HepG2 (cell line): ENCODE measurements around the gene AKAP14. TPM values are rescaled to one million over a fixed set of nuclear protein-coding genes. Genes with fewer than 3 reads are reported as not detected.
A peak's percentile ranks its signal among the peaks of the same experiment; 100 is the strongest.

ENCODE experiments used
- ARID2 ChIP-seq: sonication (generic); formaldehyde crosslinking; IDR thresholded peaks from 2 replicates; pipeline ENCODE4 v1.8.1; 2022; ENCODE audit warnings: mild to moderate bottlenecking, missing genetic modification reagents, borderline replicate concordance
- ARID5B ChIP-seq: IDR thresholded peaks from 2 replicates; pipeline ENCODE4 v1.4.0; 2020; ENCODE audit warnings: mild to moderate bottlenecking, missing genetic modification reagents
- CC2D1A ChIP-seq: sonication (generic); formaldehyde crosslinking; IDR thresholded peaks from 2 replicates; pipeline ENCODE4 v1.8.1; 2023; ENCODE audit warnings: mild to moderate bottlenecking, missing genetic modification reagents
- KAT8 ChIP-seq: IDR thresholded peaks from 2 replicates; pipeline ENCODE4 v1.6.1; 2016; ENCODE audit warnings: missing genetic modification reagents, missing compliant biosample characterization
- PCBP1 ChIP-seq: fragments of 200-400 bp; formaldehyde crosslinking; IDR thresholded peaks from 2 replicates; pipeline ENCODE4 v1.6.1; 2017; ENCODE audit warnings: mild to moderate bottlenecking, low read depth, low read length, borderline replicate concordance
- SCMH1 ChIP-seq: sonication (generic); formaldehyde crosslinking; IDR thresholded peaks from 2 replicates; pipeline ENCODE4 v1.9.0; 2021; ENCODE audit warnings: missing genetic modification reagents, mild to moderate bottlenecking, borderline replicate concordance
- SNAPC4 ChIP-seq: sonication (generic); formaldehyde crosslinking; IDR thresholded peaks from 2 replicates; pipeline ENCODE4 v1.4.0; 2020; ENCODE audit warnings: mild to moderate bottlenecking, missing genetic modification reagents
- SUZ12 ChIP-seq: fragments of 150-350 bp; IDR thresholded peaks from 2 replicates; pipeline ENCODE4 v1.6.1; 2014; ENCODE audit warnings: low read depth, low read length
- ZC3H13 ChIP-seq: sonication (generic); formaldehyde crosslinking; IDR thresholded peaks from 2 replicates; pipeline ENCODE4 v1.8.1; 2023; ENCODE audit warnings: mild to moderate bottlenecking, missing genetic modification reagents, moderate library complexity
- ZKSCAN8 ChIP-seq: IDR thresholded peaks from 2 replicates; pipeline ENCODE4 v1.6.1; 2016; ENCODE audit warnings: borderline replicate concordance, missing genetic modification reagents, missing compliant biosample characterization
- ZNF264 ChIP-seq: sonication (generic); formaldehyde crosslinking; IDR thresholded peaks from 2 replicates; pipeline ENCODE4 v1.4.0; 2020; ENCODE audit warnings: missing genetic modification reagents
- ZNF430 ChIP-seq: sonication (generic); formaldehyde crosslinking; IDR thresholded peaks from 2 replicates; pipeline ENCODE4 v1.9.0; 2021; ENCODE audit warnings: mild to moderate bottlenecking, missing genetic modification reagents
- ZNF503 ChIP-seq: sonication (generic); formaldehyde crosslinking; IDR thresholded peaks from 2 replicates; pipeline ENCODE4 v1.4.0; 2020; ENCODE audit warnings: missing genetic modification reagents
- ZNF543 ChIP-seq: sonication (generic); formaldehyde crosslinking; IDR thresholded peaks from 2 replicates; pipeline ENCODE4 v1.4.0; 2020; ENCODE audit warnings: mild to moderate bottlenecking, missing genetic modification reagents
- polyA plus RNA-seq, 8 experiments: library from polyadenylated mRNA; depleted of rRNA in 3 of 8; stranded (reverse) in 7 of 8; unstranded in 1 of 8; fragments of >200 nt; fragmentation: Illumina TruSeq in 4 of 8; extraction: Trizol in 4 of 8; gene quantifications; 2 replicates each; pipeline versions ENCODE4 v1.2.1 to v1.2.3, GENCODE V29; 2011 to 2016; ENCODE audit warnings: low read depth in 4 of 8, missing spikeins in 1 of 8, mixed read lengths in 1 of 8; ENCODE audit not compliant: insufficient read depth in 1 of 8
- total RNA-seq, 5 experiments: library from RNA; depleted of rRNA; stranded (reverse); fragments of >200 nt; fragmentation: Illumina TruSeq; extraction: Trizol; gene quantifications; 2 replicates each; pipeline ENCODE4 v1.2.3, GENCODE V29; 2016; ENCODE audit warnings: low read depth in 1 of 5

AKAP14 gene
- total and polyA plus RNA-seq, 2 of the 13 experiments (the other 11 are each of a cell fraction or from before 2014, with no cell fraction given) = 0.20 to 1.7 TPM

- TF ChIP-seq ARID2 (CRISPR knock-in tag) (0 out of 2 replicates have a peak, but pooled peaks have one; percentile 57), SCMH1 (CRISPR knock-in tag) (no peak), ZNF543 (0 out of 2 replicates have a peak, but pooled peaks have one; percentile 39), ARID5B (CRISPR knock-in tag) (no peak; the same call in 1 of the 2 replicates), PCBP1 (0 out of 2 replicates have a peak, but pooled peaks have one; percentile 23), KAT8 (CRISPR knock-in tag) (peak; percentile 87), ZKSCAN8 (CRISPR knock-in tag) (0 out of 2 replicates have a peak, but pooled peaks have one; percentile 36), ZNF503 (0 out of 2 replicates have a peak, but pooled peaks have one; percentile 42), CC2D1A (CRISPR knock-in tag) (no peak), SUZ12 (0 out of 2 replicates have a peak, but pooled peaks have one; percentile 27), SNAPC4 (CRISPR knock-in tag) (no peak), ZNF430 (CRISPR knock-in tag) (0 out of 2 replicates have a peak, but pooled peaks have one; percentile 20), ZC3H13 (CRISPR knock-in tag) (peak; percentile 85), ZNF264 (CRISPR knock-in tag) (0 out of 2 replicates have a peak, but pooled peaks have one; percentile 52)
Measured at GRCh38 chrX:119871599-119872395, 23.9 kb upstream of the AKAP14 start, which contains the start of the genes NDUFA1 and RNF113A (continued).
